Liver (tissue), 9 donors: ENCODE data around the gene CELSR1. TPM values are rescaled to one million over a fixed set of nuclear protein-coding genes. Genes with fewer than 3 reads are reported as not detected.

ENCODE experiments used
- DNase-seq: peaks from one replicate; pipeline ENCODE4 v3.0.0-alpha.2; 2017; ENCODE audit warnings: low spot score
- H3K27ac ChIP-seq, 2 donors: one replicate each; pipeline ENCODE4 v1.7.0; 2013; ENCODE audit warnings: inconsistent platforms in 2 of 2, low read length in 2 of 2, control low read depth in 1 of 2, low read depth in 1 of 2, mild to moderate bottlenecking in 1 of 2
- H3K27me3 ChIP-seq, 4 donors: one replicate each; pipeline versions ENCODE4 v1.6.1 to v1.7.0; 2013; ENCODE audit warnings: low read length in 3 of 4, inconsistent platforms in 1 of 4, mild to moderate bottlenecking in 1 of 4, moderate library complexity in 1 of 4; ENCODE audit not compliant: control insufficient read depth in 4 of 4, insufficient read depth in 4 of 4
- H3K36me3 ChIP-seq, 4 donors: one replicate each; pipeline versions ENCODE4 v1.6.1 to v1.7.0; 2013; ENCODE audit warnings: low read length in 3 of 4, mild to moderate bottlenecking in 3 of 4, low read depth in 1 of 4, moderate library complexity in 1 of 4; ENCODE audit not compliant: control insufficient read depth in 4 of 4, insufficient read depth in 3 of 4
- H3K4me1 ChIP-seq, 4 donors: one replicate each; pipeline versions ENCODE4 v1.6.1 to v1.7.0; 2013; ENCODE audit warnings: low read length in 3 of 4, mild to moderate bottlenecking in 3 of 4, moderate library complexity in 1 of 4; ENCODE audit not compliant: control insufficient read depth in 4 of 4, insufficient read depth in 4 of 4
- H3K4me3 ChIP-seq, 3 donors: one replicate each; pipeline versions ENCODE4 v1.6.1 to v1.7.0; 2013; ENCODE audit warnings: low read length in 3 of 3, control low read depth in 1 of 3, low read depth in 1 of 3, mild to moderate bottlenecking in 1 of 3
- H3K9ac ChIP-seq, 2 donors: one replicate each; pipeline ENCODE4 v1.7.0; 2013; ENCODE audit warnings: low read length in 2 of 2, mild to moderate bottlenecking in 2 of 2, moderate library complexity in 2 of 2, control low read depth in 1 of 2, low read depth in 1 of 2
- H3K9me3 ChIP-seq, 4 donors: one replicate each; pipeline versions ENCODE4 v1.6.1 to v1.7.0; 2013; ENCODE audit warnings: low read length in 3 of 4; ENCODE audit not compliant: control insufficient read depth in 4 of 4
- ATF3 ChIP-seq: IDR thresholded peaks from 2 replicates; pipeline ENCODE4 v1.6.1; 2016; ENCODE audit warnings: antibody characterized with exemption
- CTCF ChIP-seq: fragments of 150-350 bp; IDR thresholded peaks from 2 replicates; pipeline ENCODE4 v1.5.1; 2017; ENCODE audit warnings: improper control_type of control experiment, low read depth, low read length; ENCODE audit not compliant: missing input control
- EGR1 ChIP-seq, 2 donors: IDR thresholded peaks; 2 replicates each; pipeline ENCODE4 v1.6.1; 2016 to 2018; ENCODE audit warnings: antibody characterized with exemption in 2 of 2, low read depth in 2 of 2
- FOXA1 ChIP-seq: IDR thresholded peaks from 2 replicates; pipeline ENCODE4 v1.6.1; 2016; ENCODE audit warnings: antibody characterized with exemption
- GABPA ChIP-seq, 2 donors: IDR thresholded peaks in 1 of 2; conservative IDR thresholded peaks in 1 of 2; 2 replicates each; pipeline ENCODE4 v1.6.1; 2016; ENCODE audit warnings: antibody characterized with exemption in 2 of 2, mild to moderate bottlenecking in 1 of 2, moderate library complexity in 1 of 2
- HNF4A ChIP-seq, 2 donors: conservative IDR thresholded peaks; 2 replicates each; pipeline ENCODE4 v1.6.1; 2016; ENCODE audit warnings: antibody characterized with exemption in 2 of 2, mild to moderate bottlenecking in 2 of 2
- MAX ChIP-seq: IDR thresholded peaks from 2 replicates; pipeline ENCODE4 v1.6.1; 2016; ENCODE audit warnings: antibody characterized with exemption
- RAD21 ChIP-seq, 2 donors: IDR thresholded peaks; 2 replicates each; pipeline ENCODE4 v1.6.1; 2016; ENCODE audit warnings: antibody characterized with exemption in 2 of 2, mild to moderate bottlenecking in 2 of 2
- REST ChIP-seq: IDR thresholded peaks from 2 replicates; pipeline ENCODE4 v1.6.1; 2016; ENCODE audit warnings: antibody characterized with exemption, mild to moderate bottlenecking
- YY1 ChIP-seq: IDR thresholded peaks from 2 replicates; pipeline ENCODE4 v1.6.1; 2016; ENCODE audit warnings: antibody characterized with exemption, mild to moderate bottlenecking
- ZBTB33 ChIP-seq: IDR thresholded peaks from 2 replicates; pipeline ENCODE4 v1.6.1; 2016; ENCODE audit warnings: antibody characterized with exemption
- WGBS: extraction: QIAGEN DNeasy Blood & Tissue Kit; methylation state at CpG from one replicate; pipeline ENCODE4 v1.1.7; 2013; 5-methylcytosine and 5-hydroxymethylcytosine counted together
- polyA plus RNA-seq, 2 donors: library from polyadenylated mRNA; stranded (reverse) in 1 of 2; unstranded in 1 of 2; fragments of 200-250 nt in 1 of 2; fragments of >200 nt in 1 of 2; fragmentation: Nextera tagmentation in 1 of 2; extraction: Ambion mirVana in 1 of 2; gene quantifications; one replicate each; pipeline versions ENCODE4 v1.2.1 to v1.2.3, GENCODE V29; 2013 to 2015
- total RNA-seq, 2 donors: library from RNA; depleted of rRNA; stranded (reverse); fragments of >200 nt; gene quantifications; one replicate each; pipeline ENCODE4 v1.2.3, GENCODE V29; 2014
- donor health status: healthy.
- donor health status: healthy.
- donor health status: healthy.
- donor health status: healthy.
- donor health status: healthy.

Gene CELSR1
- total and polyA plus RNA-seq, 4 donors: 0.37 to 1.6 (median 1.3) TPM

GRCh38 chr22:46389081-46389480 lies 148.3 kb downstream of the CELSR1 start:
- no peak overlapping the region for H3K4me3 ChIP-seq
- 93% methylated on average over 30 of the region's 30 CpGs for WGBS
- H3K27me3 ChIP-seq: no peaks in the 10 kb centered on the region
- no peaks in the 10 kb centered on the region for H3K9me3 ChIP-seq
- peaks cover 0 to 4% (median 0%) of the 10 kb centered on the region in 4 donors for H3K4me1 ChIP-seq
- no peak for DNase-seq
- no peak overlapping the region for H3K9ac ChIP-seq
- TF ChIP-seq YY1: no peak
- TF ChIP-seq HNF4A (conservative IDR thresholded peaks at IDR 0.05): no peak
- no peak for TF ChIP-seq GABPA (IDR thresholded peaks at IDR 0.05 in 1 of 2, conservative IDR thresholded peaks at IDR 0.05 in 1 of 2)
- TF ChIP-seq CTCF: no peak
- H3K27ac ChIP-seq: no peak overlapping the region
- H3K36me3 ChIP-seq: no peaks in the 10 kb centered on the region

GRCh38 chr22:46388647-46389046 lies 148.8 kb downstream of the CELSR1 start:
- DNase-seq: no peak
- WGBS: 86% methylated on average over 10 of the region's 10 CpGs
- no peak overlapping the region for H3K4me3 ChIP-seq
- TF ChIP-seq GABPA (IDR thresholded peaks at IDR 0.05 in 1 of 2, conservative IDR thresholded peaks at IDR 0.05 in 1 of 2) (no peak), MAX (no peak), EGR1 (IDR thresholded peaks at IDR 0.05; ENCODE audit: low read depth in 2 of 2) (no peak)
- no peaks in the 10 kb centered on the region for H3K27me3 ChIP-seq
- no peaks in the 10 kb centered on the region for H3K36me3 ChIP-seq
- H3K4me1 ChIP-seq: peaks cover 0 to 4% (median 0%) of the 10 kb centered on the region in 4 donors
- no peak overlapping the region for H3K27ac ChIP-seq
- no peaks in the 10 kb centered on the region for H3K9me3 ChIP-seq
- no peak overlapping the region for H3K9ac ChIP-seq

- TF ChIP-seq REST (no peak), YY1 (no peak), ZBTB33 (no peak), RAD21 (IDR thresholded peaks at IDR 0.05) (no peak), FOXA1 (no peak), EGR1 (IDR thresholded peaks at IDR 0.05; ENCODE audit: low read depth in 2 of 2) (no peak), HNF4A (conservative IDR thresholded peaks at IDR 0.05) (no peak), ATF3 (no peak)
- H3K27me3 ChIP-seq: no peaks in the 10 kb centered on the region
- no peaks in the 10 kb centered on the region for H3K36me3 ChIP-seq
- no peaks in the 10 kb centered on the region for H3K9me3 ChIP-seq
- H3K4me1 ChIP-seq: peaks cover 0 to 4% (median 0%) of the 10 kb centered on the region in 4 donors
- no peak overlapping the region for H3K4me3 ChIP-seq
- H3K9ac ChIP-seq: no peak overlapping the region
- H3K27ac ChIP-seq: no peak overlapping the region
- 92% methylated on average over 11 of the region's 11 CpGs for WGBS
- DNase-seq: no peak
Observed at GRCh38 chr22:46387748-46388147, 149.7 kb downstream of the CELSR1 start.
